HepG2 (cell line): ENCODE data around the gene SYNGR2. TPM values are rescaled to one million over a fixed set of nuclear protein-coding genes. Genes with fewer than 3 reads are reported as not detected.

Experiments
- ATF6 ChIP-seq: sonication (generic); formaldehyde crosslinking; conservative IDR thresholded peaks from 2 replicates; pipeline ENCODE4 v1.4.0; 2020; ENCODE audit warnings: missing genetic modification reagents
- DZIP1 ChIP-seq: sonication (generic); formaldehyde crosslinking; IDR thresholded peaks from 2 replicates; pipeline ENCODE4 v1.5.0; 2020; ENCODE audit warnings: mild to moderate bottlenecking, missing genetic modification reagents
- GRHL1 ChIP-seq: sonication (generic); formaldehyde crosslinking; conservative IDR thresholded peaks from 2 replicates; pipeline ENCODE4 v1.8.0; 2022; ENCODE audit warnings: missing genetic modification reagents
- HOXD1 ChIP-seq: sonication (generic); formaldehyde crosslinking; IDR thresholded peaks from 2 replicates; pipeline ENCODE4 v1.5.0; 2020; ENCODE audit warnings: missing genetic modification reagents
- MXI1 ChIP-seq: IDR thresholded peaks from 3 replicates; pipeline ENCODE4 v1.6.1; 2012; ENCODE audit warnings: low read depth, low read length, inconsistent platforms, borderline replicate concordance
- SNAPC2 ChIP-seq: sonication (generic); formaldehyde crosslinking; IDR thresholded peaks from 2 replicates; pipeline ENCODE4 v1.8.1; 2022; ENCODE audit warnings: mild to moderate bottlenecking, missing genetic modification reagents
- SP1 ChIP-seq, 2 experiments: fragments of 450-650 bp in 1 of 2; sonication (generic) in 1 of 2; formaldehyde crosslinking in 1 of 2; IDR thresholded peaks; 2 replicates each; pipeline versions ENCODE4 v1.4.0 to v1.6.1; 2016 to 2020; ENCODE audit warnings: missing genetic modification reagents in 1 of 2
- TCF12 ChIP-seq, 2 experiments: fragments of 450-650 bp in 1 of 2; sonication (generic) in 1 of 2; formaldehyde crosslinking in 1 of 2; IDR thresholded peaks; 2 replicates each; pipeline versions ENCODE4 v1.6.1 to v1.8.0; 2017 to 2022; ENCODE audit warnings: antibody characterized with exemption in 1 of 2, mild to moderate bottlenecking in 1 of 2, missing genetic modification reagents in 1 of 2, moderate library complexity in 1 of 2
- TGIF2 ChIP-seq: IDR thresholded peaks from 2 replicates; pipeline ENCODE4 v1.6.1; 2016; ENCODE audit warnings: control low read depth, missing compliant biosample characterization
- ZNF160 ChIP-seq: sonication (generic); formaldehyde crosslinking; IDR thresholded peaks from 2 replicates; pipeline ENCODE4 v1.8.0; 2022; ENCODE audit warnings: mild to moderate bottlenecking, inconsistent platforms, missing genetic modification reagents
- ZNF224 ChIP-seq: sonication (generic); formaldehyde crosslinking; IDR thresholded peaks from 2 replicates; pipeline ENCODE4 v1.5.0; 2020; ENCODE audit warnings: mild to moderate bottlenecking, missing genetic modification reagents
- ZNF414 ChIP-seq: sonication (generic); formaldehyde crosslinking; IDR thresholded peaks from 2 replicates; pipeline ENCODE4 v1.5.0; 2020; ENCODE audit warnings: missing genetic modification reagents
- ZNF646 ChIP-seq: sonication (generic); formaldehyde crosslinking; IDR thresholded peaks from 2 replicates; pipeline ENCODE4 v1.9.0; 2021; ENCODE audit warnings: mild to moderate bottlenecking, missing genetic modification reagents
- polyA plus RNA-seq, 8 experiments: library from polyadenylated mRNA; depleted of rRNA in 3 of 8; stranded (reverse) in 7 of 8; unstranded in 1 of 8; fragments of >200 nt; fragmentation: Illumina TruSeq in 4 of 8; extraction: Trizol in 4 of 8; gene quantifications; 2 replicates each; pipeline versions ENCODE4 v1.2.1 to v1.2.3, GENCODE V29; 2011 to 2016; ENCODE audit warnings: low read depth in 4 of 8, missing spikeins in 1 of 8, mixed read lengths in 1 of 8; ENCODE audit not compliant: insufficient read depth in 1 of 8
- total RNA-seq, 5 experiments: library from RNA; depleted of rRNA; stranded (reverse); fragments of >200 nt; fragmentation: Illumina TruSeq; extraction: Trizol; gene quantifications; 2 replicates each; pipeline ENCODE4 v1.2.3, GENCODE V29; 2016; ENCODE audit warnings: low read depth in 1 of 5

Gene SYNGR2
- total and polyA plus RNA-seq, 2 of the 13 experiments (the other 11 are each of a cell fraction or from before 2014, with no cell fraction given) = 46.7 to 170 TPM

- TF ChIP-seq ZNF224 (CRISPR knock-in tag) = no peak
- no peak for TF ChIP-seq ZNF160
- peak; percentile 47; the same call in 1 of the 2 replicates for TF ChIP-seq DZIP1
- TF ChIP-seq TCF12 (IDR thresholded peaks at IDR 0.05) = no peak
- TF ChIP-seq TCF12 (CRISPR knock-in tag; IDR thresholded peaks at IDR 0.05) = no peak
- no peak for TF ChIP-seq GRHL1 (CRISPR knock-in tag)
- no peak for TF ChIP-seq MXI1
- TF ChIP-seq ZNF414 (CRISPR knock-in tag) = no peak
- TF ChIP-seq SNAPC2 (CRISPR knock-in tag) = no peak
- no peak for TF ChIP-seq TGIF2
- peak; percentile 60; the same call in 1 of the 2 replicates for TF ChIP-seq ZNF646 (CRISPR knock-in tag)
- TF ChIP-seq ATF6 = no peak
- no peak for TF ChIP-seq HOXD1
- TF ChIP-seq SP1 (IDR thresholded peaks at IDR 0.05) = no peak
- TF ChIP-seq SP1 (CRISPR knock-in tag; IDR thresholded peaks at IDR 0.05) = no peak; the same call in 1 of the 2 replicates
Measured at GRCh38 chr17:78133971-78134898, 34.1 kb upstream of the SYNGR2 start (continued).
